Occipital lobe (tissue), 2 donors: Measurements from ENCODE around the gene DYSF. TPM values are rescaled to one million over a fixed set of nuclear protein-coding genes. Genes with fewer than 3 reads are reported as not detected.

Experiments
- DNase-seq: peaks from one replicate; lab custom pipeline; 2025; lab: John Stamatoyannopoulos, UW
- total RNA-seq: library from RNA; depleted of rRNA; stranded (reverse); fragments of >200 nt; gene quantifications from one replicate; pipeline ENCODE4 v1.2.3, GENCODE V29; 2014

Gene DYSF
- total RNA-seq, 1 donor from 2014 or later, result 0.47 TPM

- DNase-seq, result no peak
Measured at GRCh38 chr2:71456617-71457016, 3.3 kb downstream of the DYSF start.

GRCh38 chr2:71457123-71457915 lies 4.0 kb downstream of the DYSF start:
- DNase-seq, result no peak

DNA sequence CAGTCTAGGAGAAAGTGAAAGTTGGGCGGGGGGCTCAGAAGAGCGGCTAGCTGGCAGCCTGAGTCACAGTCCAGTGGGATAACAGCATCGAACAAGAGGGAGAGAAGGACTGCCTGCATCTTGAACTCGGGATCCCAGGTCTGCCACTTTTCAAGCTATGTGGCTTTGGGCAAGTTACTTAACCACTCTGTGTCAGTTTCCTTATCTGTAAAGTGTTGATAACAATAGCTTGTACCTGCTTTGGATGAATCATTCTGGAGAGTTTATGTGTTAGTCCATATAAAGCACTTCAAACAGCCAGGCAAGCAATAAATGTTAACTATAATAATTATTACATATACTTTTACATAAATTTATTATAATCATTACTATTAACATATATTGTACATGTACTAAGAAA lies 4.6 kb downstream of the DYSF start:
- DNase-seq, result no peak

DNA sequence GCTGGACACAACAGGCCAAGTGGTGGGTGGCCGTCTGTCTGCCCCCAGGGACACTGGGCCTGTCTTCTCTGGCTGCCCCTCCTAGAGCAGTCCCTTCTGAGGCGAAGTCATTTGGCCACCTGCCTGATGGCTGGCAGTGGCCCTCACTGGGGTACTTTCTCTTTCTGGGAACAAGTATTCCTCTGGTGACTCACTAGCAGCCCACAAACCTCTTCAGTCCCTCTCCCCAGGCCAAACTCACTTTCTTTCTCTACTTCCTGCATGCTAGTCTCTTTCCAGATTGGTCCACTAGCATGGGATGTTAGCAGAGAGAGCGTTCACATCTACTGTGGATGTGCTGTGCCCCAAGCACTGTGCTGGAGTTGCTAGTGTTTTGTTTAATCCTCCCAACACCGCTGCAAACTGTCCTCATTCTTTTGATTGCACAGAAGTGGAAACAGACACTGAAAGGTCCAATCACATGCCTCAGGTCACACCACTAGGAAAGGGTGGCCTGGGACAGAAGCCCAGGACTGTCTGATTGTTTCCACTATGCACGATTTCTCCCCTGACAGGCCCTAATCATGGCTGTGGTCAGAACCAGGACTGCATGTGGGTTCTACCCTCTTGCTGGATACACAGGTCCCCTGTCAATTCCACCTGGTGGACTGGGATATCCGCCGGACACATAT lies 5.2 kb downstream of the DYSF start:
- no peak for DNase-seq

DNA sequence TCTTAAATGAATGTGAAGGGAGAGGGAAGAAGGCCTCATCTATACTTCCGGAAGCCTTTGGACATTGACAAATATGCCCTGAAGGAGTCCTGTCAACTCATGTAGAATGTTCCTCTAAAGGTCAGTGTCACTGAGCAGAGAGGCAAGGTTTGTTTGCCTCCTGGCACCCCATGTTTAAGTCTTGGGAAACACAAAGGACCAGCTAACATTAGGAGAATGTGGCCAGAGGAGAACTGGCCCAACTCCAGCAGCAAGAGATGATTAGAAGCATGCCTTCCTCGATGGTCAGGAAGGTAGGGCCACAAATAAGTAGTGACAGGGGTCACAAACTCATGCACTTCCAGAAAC lies 5.7 kb downstream of the DYSF start:
- no peak for DNase-seq

- DNase-seq, result no peak
Measured at GRCh38 chr2:71460056-71460455, 6.7 kb downstream of the DYSF start.

- no peak for DNase-seq
Measured at GRCh38 chr2:71460595-71461303, 7.4 kb downstream of the DYSF start.

- DNase-seq, result no peak
Measured at GRCh38 chr2:71461304-71461671, 7.9 kb downstream of the DYSF start.

DNA sequence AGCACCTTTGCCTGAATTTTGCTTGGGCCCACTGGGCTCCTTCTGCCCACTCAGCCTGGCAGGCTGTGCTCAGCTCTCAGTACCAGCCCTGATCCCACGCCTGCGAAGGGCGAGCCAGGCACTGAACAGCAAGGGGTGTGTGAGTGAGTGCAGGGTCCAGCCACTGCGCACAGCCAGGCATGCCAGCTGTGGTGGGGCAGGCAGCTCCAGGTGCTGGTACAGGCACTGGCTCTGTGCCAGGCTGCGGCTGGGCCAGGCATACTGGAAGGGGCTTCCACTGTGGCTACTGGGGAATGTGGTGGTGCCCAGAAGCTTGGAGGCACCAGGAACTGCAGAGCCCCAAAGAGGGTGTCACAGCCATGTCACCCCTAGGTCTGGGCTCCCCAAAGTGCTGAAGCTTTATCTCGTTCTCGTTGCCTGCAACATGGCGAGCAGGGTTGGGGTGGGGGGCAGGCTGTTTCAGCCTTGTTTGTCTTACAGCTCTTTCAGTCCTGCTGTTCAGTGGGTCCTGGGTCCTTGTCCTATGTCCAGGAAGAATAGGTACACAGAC lies 8.8 kb downstream of the DYSF start:
- DNase-seq, result no peak

DNA sequence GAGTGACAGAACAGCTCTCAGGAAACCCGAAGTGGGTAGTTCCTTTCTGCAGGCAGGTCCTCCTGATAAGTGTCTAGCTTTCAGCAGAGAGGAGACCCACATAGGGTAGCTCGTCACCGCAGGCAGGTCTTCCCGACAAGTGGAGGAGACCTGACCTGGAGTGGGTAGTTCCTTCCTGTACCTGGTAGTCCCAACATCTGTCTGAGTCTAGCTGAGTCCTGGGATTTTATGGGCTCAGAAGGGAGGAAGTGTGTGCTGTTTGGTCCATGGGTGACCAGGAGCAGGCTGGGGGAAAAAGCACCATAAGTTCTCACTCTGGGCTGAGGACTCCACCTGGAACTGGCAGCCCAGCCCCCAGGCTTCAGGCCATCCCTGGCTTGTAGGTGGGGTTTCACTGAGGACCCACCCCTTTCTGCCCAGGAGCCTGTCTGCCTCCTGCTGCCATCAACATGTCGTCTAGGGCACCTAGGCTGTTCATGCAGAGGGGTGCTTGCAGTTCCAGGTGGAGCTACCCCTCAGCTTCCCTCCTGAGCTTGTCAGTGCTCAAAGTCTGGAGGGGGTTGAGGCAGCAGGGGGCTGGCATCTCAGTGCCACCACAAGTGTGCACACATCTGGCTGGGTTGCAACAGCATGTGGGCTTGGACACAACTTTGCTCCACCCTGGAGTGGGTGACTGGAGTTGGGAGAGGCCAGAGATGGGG lies 9.4 kb downstream of the DYSF start:
- DNase-seq, result no peak

GRCh38 chr2:71463342-71463654 lies 9.9 kb downstream of the DYSF start:
- DNase-seq, result no peak

GRCh38 chr2:71464389-71464788 lies 11.0 kb downstream of the DYSF start:
- DNase-seq, result no peak

DNA sequence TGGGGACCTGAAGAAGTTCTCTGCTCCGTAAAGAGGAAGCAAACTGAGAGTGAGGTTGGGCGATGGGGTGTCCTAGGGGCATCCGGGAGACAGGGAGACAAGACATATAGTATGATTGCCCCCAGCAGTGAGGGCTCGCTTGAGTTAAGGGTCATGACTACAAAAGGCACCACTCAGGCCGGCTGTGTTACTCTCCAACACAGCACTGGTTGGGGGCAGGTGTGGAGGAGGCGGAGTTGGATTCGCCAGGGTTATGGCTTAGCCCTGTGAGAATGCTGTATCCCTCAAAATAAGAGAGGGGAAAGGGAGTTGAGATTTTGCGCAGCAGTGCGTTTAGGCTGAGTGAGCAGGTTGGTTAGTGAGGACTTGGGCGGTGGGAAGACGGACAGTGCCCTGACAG lies 12.0 kb downstream of the DYSF start:
- DNase-seq, result no peak

DNA sequence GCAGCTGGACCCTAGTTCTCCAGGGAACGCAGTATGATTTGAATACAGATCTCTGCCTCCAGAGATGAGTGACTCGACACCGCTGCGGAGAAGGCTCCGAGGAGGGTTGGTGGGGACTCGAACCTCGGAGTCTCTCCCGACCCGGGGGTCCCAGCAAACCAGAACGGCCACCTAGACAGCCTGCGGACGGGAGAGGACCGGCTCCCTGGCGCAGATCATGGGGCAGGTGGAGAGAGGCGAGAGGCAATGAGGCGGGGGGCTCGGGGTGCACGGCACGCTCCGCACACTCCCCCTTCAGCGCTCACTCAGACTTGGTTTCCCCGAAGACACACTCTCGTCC lies 12.6 kb downstream of the DYSF start:
- no peak for DNase-seq

- peak; percentile 22 for DNase-seq
Measured at GRCh38 chr2:71466301-71467179, 13.2 kb downstream of the DYSF start.

GRCh38 chr2:71467180-71467815 lies 13.9 kb downstream of the DYSF start:
- no peak for DNase-seq

DNA sequence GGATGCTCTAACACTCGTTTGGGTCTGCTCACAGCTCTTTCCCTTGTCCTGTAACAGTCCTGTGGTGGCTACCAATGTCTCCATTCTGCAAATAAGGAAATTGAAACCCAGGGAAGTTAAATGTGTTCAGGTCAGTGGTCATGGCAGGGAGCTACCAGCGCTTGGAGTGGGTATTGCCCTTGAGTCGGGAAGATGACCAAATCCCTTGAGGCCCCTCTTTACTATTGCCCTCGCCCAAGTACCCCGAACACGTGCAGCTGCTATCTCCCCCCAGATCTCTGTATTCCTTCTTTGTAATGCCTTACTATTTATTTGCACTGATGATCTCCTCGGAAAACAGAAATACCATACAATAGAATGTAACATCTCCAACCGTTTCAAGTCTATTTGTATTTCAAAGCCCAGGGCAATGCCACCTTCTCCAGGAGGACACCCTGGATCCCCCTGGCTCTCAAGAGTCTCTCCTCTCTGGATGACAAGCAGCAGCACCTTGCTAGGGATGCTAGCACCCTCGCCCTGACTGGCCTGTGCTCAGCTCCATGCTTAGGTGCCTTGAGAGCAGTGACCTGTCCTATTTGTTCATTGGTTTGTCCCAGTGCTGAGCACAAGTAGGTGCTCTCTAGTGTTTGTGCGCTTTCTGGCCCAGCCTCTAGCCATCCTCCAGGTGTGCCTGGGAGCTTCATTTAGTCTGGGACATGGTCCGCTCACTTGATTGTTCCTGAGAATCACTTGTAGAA lies 15.1 kb downstream of the DYSF start:
- no peak for DNase-seq

- DNase-seq, result no peak
Measured at GRCh38 chr2:71469403-71470398, 16.3 kb downstream of the DYSF start.

GRCh38 chr2:71471276-71471675 lies 17.9 kb downstream of the DYSF start:
- DNase-seq, result no peak
